Cardiac muscle cell (in vitro differentiated cells and primary cell): Measurements from ENCODE around the gene ACTN4. TPM values are rescaled to one million over a fixed set of nuclear protein-coding genes. Genes with fewer than 3 reads are reported as not detected.
"Not testable (repeated sequence)": the region's sequence is repeated elsewhere in the genome, so short reads cannot be mapped to it uniquely, and the experiment has no call there.

Experiments
- DNase-seq, 2 donors: peaks; one replicate each; pipeline versions ENCODE4 v3.0.0 to v3.0.0-alpha.2; 2010 to 2017; ENCODE audit warnings: low read depth in 1 of 2, low spot score in 1 of 2
- H3K27ac ChIP-seq: fragments of 200-600 bp; sonication (generic); 2 replicates; pipeline ENCODE4 v1.5.1; 2016
- H3K27me3 ChIP-seq: fragments of 200-600 bp; sonication (generic); 2 replicates; pipeline ENCODE4 v1.6.0; 2016; ENCODE audit warnings: control low read depth
- H3K36me3 ChIP-seq: fragments of 200-600 bp; sonication (generic); 2 replicates; pipeline ENCODE4 v1.5.1; 2016; ENCODE audit warnings: control low read depth
- H3K4me1 ChIP-seq: fragments of 200-600 bp; sonication (generic); 2 replicates; pipeline ENCODE4 v1.8.1; 2017; ENCODE audit warnings: low read depth, mild to moderate bottlenecking, mixed run types
- H3K4me3 ChIP-seq: fragments of 200-600 bp; sonication (generic); 2 replicates; pipeline ENCODE4 v1.5.1; 2016; ENCODE audit warnings: mild to moderate bottlenecking
- H3K9me3 ChIP-seq: fragments of 200-600 bp; sonication (generic); 2 replicates; pipeline ENCODE4 v1.5.1; 2017; ENCODE audit warnings: low read depth, mild to moderate bottlenecking, control low read depth
- polyA plus RNA-seq: library from polyadenylated mRNA; unstranded; fragments of >200 nt; fragmentation: Nextera tagmentation; extraction: Ambion mirVana; gene quantifications from 2 replicates; pipeline ENCODE4 v1.2.1, GENCODE V29; 2016
- total RNA-seq: library from RNA; depleted of rRNA; stranded (reverse); fragments of >200 nt; gene quantifications from 2 replicates; pipeline ENCODE4 v1.2.3, GENCODE V29; 2016
- TF ChIP-seq, protein P1 (sequence below): IDR thresholded peaks from 2 replicates; pipeline ENCODE4 v1.5.1; 2012; ENCODE audit warnings: low read depth, mild to moderate bottlenecking, low read length

Gene ACTN4
- total and polyA plus RNA-seq, 2 experiments from 2014 or later: 77.4 to 465 TPM

DNA sequence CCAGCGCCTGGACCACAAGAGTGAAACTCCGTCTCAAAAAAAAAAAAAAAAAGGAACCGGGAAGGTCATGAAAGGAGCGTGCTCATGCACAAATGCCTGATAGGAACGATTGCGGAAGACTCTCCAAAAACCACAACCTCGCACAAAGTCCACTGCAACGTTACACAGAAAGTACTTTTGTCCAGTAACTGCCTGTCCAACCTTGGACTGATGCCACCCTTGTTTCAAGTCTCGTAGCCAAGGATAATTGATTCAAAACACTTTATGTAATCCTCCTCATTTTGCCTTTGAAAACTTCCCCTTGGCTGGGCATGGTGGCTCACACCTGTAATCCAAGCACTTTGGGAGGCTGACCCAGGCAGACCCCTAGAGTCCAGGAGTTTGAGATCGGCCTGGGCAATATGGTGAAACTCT lies 112.1 kb downstream of the ACTN4 start:
- TF ChIP-seq, protein P1, sequence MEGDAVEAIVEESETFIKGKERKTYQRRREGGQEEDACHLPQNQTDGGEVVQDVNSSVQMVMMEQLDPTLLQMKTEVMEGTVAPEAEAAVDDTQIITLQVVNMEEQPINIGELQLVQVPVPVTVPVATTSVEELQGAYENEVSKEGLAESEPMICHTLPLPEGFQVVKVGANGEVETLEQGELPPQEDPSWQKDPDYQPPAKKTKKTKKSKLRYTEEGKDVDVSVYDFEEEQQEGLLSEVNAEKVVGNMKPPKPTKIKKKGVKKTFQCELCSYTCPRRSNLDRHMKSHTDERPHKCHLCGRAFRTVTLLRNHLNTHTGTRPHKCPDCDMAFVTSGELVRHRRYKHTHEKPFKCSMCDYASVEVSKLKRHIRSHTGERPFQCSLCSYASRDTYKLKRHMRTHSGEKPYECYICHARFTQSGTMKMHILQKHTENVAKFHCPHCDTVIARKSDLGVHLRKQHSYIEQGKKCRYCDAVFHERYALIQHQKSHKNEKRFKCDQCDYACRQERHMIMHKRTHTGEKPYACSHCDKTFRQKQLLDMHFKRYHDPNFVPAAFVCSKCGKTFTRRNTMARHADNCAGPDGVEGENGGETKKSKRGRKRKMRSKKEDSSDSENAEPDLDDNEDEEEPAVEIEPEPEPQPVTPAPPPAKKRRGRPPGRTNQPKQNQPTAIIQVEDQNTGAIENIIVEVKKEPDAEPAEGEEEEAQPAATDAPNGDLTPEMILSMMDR: no peak
- no peaks in the 10 kb centered on the region for H3K36me3 ChIP-seq
- peak in 1 of 2 donors; percentile 83 for DNase-seq

DNA sequence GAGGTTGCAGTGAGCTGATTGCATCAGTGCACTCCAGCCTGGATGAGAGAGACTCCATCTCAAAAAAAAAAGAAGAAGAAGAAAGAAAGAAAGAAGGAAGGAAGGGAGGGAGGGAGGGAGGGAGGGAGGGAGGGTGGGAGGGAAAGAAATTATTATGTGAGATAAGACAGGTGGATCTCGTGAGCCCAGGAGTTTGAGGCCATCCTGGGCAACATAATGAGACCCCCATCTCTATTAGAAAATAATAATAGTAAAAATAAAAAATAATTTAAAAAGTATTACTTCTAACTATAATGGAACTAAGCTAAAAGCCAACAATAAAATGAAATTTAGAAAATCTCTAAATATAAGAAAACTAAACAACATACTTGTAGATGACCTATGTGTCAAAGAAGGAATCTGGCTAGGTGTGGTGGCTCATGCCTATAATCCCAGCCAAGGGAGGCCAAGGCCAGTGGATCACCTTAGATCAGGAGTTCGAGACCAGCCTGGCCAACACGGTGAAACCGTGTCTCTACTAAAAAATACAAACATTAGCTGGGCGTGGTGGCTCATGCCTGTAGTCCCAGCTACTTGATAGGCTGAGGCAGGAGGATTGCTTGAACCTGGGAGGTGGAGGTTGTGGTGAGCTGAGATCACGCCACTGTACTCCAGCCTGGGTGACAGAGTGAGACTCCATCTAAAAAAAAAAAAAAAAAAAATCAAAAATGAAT lies 113.5 kb downstream of the ACTN4 start:
- H3K4me3 ChIP-seq, H3K4me1 ChIP-seq, DNase-seq, H3K36me3 ChIP-seq, H3K9me3 ChIP-seq, H3K27me3 ChIP-seq, H3K27ac ChIP-seq: not testable (repeated sequence)

More for the DNA sequence above, 112.1 kb downstream of the ACTN4 start:
- no peaks in the 10 kb centered on the region for H3K9me3 ChIP-seq
- no peaks in the 10 kb centered on the region for H3K4me1 ChIP-seq
- no peaks in the 10 kb centered on the region for H3K27me3 ChIP-seq
- no peak overlapping the region for H3K4me3 ChIP-seq
- H3K27ac ChIP-seq: no peak overlapping the region

DNA sequence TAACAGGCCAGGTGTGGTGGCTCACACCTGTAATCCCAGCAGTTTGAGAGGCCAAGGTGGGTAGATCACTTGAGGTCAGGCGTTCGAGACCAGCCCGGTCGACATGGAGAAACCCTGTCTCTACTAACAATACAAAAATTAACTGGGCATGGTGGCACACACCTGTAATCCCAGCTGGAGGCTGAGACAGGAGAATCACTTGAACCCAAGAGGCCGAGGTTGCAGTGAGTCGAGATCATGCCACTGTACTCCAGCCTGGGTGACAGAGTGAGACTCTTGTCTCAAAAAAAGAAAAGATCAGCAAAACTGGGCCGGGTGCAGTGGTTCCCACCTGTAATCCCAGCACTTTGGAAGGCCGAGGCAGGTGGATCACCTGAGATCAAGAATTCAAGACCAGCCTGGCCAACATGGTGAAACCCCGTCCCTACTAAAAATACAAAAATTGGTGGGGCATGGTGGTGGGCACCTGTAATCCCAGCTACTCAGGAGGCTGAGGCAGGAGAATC lies 114.5 kb downstream of the ACTN4 start:
- H3K36me3 ChIP-seq, H3K4me3 ChIP-seq, H3K9me3 ChIP-seq, H3K27ac ChIP-seq, DNase-seq, H3K27me3 ChIP-seq, H3K4me1 ChIP-seq: not testable (repeated sequence)

DNA sequence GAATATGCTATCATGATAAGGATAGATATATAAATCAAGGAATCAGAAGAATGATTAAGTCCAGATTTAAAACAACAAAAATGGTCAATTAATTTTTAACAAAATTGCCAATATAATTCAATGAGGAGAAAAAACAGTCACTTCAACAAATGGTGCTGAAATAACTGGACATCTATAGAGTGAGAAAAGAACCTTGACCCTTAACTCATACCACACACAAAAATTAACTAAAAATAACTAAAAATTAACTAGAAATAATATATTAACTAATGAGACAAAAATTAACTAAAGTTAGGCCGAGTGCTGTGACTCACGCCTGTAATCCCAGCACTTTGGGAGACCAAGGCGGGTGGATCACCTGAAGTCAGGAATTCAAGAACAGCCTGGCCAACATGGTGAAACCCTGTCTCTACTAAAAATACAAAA lies 116.4 kb downstream of the ACTN4 start:
- Histone ChIP-seq H3K27ac (no peak overlapping the region), H3K36me3 (no peaks in the 10 kb centered on the region), H3K9me3 (no peaks in the 10 kb centered on the region), H3K4me3 (no peak overlapping the region), H3K27me3 (no peaks in the 10 kb centered on the region), H3K4me1 (no peaks in the 10 kb centered on the region)
- TF ChIP-seq, protein P1: no peak
- no peak for DNase-seq

DNA sequence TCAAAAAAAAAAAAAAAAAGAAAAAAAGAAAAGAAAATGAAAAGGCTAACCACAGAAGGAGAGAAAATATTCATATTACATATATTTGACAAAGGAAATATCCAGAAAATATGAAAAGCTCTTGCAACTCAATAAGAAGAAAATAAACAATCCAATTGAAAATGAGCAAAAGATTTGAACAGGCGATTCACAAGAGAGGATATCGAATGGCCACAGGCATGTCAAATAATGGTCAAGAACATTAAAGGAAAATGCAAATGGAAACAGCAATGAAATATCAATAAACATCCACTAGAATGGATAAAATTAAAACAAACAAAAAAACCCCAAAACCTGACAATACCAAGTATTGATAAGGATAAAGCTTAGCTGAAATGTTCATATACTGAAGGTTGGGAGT lies 117.8 kb downstream of the ACTN4 start:
- Histone ChIP-seq H3K27me3 (no peaks in the 10 kb centered on the region), H3K9me3 (no peaks in the 10 kb centered on the region), H3K36me3 (no peaks in the 10 kb centered on the region), H3K4me1 (no peaks in the 10 kb centered on the region), H3K27ac (no peak overlapping the region), H3K4me3 (no peak overlapping the region)
- DNase-seq: no peak
- TF ChIP-seq, protein P1: no peak

DNA sequence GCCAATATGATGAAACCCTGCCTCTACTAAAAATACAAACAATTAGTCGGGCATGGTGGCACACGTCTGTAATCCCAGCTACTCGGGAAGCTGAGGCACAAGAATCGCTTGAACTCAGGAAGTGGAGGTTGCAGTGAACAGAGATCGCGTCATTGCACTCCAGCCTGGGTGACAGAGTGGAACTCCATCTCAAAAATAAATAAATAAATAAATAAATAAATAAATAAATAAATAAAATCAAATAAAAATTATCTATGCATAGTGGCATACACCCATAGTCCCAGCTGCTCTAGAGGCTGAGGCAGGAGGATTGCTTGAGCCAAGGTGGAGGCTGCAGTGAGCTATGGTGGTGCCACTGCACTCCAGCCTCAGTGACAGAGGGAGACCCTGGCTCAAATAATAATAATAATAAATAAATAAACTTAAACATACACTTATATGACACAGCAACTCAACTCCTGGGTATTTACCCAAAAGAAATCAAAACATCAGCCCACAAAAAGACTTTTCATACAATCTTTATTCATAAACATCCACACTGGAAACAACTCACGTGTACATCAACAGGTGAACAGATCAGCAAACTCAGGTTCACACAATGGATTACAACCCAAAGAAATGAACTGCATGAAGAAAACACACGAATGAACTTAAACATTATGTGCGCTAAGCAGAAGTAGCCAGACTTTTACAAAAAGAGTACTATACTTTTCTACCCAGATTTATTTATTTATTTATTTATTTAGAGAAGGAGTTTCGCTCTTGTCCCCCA lies 119.0 kb downstream of the ACTN4 start:
- no peak overlapping the region for H3K27ac ChIP-seq
- no peaks in the 10 kb centered on the region for H3K4me1 ChIP-seq
- no peak overlapping the region for H3K4me3 ChIP-seq
- H3K27me3 ChIP-seq: no peaks in the 10 kb centered on the region
- DNase-seq: no peak
- H3K36me3 ChIP-seq: no peaks in the 10 kb centered on the region
- TF ChIP-seq, protein P1: no peak
- no peaks in the 10 kb centered on the region for H3K9me3 ChIP-seq
